NOMO-1 treated with DMSO at 0.1 percent for 48 hours (cell line): ENCODE results near the gene TNIK.
"Not testable (repeated sequence)": the region's sequence is repeated elsewhere in the genome, so short reads cannot be mapped to it uniquely, and the experiment has no call there.

Source experiments
- DNase-seq: peaks from one replicate; lab custom pipeline; 2025; ENCODE audit not compliant: unreplicated experiment; lab: John Stamatoyannopoulos, UW

TNIK gene

GRCh38 chr3:171156401-171157010, 303.7 kb downstream of the TNIK start:
- no peak for DNase-seq

- no peak for DNase-seq
Measured at GRCh38 chr3:171155122-171155700, 305.0 kb downstream of the TNIK start.

DNA sequence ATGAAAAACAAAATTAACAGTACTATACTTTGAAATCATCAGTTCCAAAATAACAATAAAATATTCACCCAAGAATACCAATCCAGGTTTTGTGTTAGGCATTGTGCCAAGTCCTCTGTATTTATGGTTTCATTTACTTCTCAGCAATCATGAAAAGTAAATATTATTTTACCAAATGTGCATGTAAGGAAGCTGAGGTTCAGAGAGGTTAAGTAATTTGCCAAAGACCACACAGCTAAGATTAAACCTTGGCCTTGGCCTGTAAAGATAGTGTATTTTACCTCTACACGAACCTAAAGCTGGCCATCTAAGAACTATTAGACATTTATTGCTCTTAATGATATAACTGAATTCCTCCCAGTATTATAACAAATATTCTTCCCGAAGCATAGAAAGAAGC, 309.3 kb downstream of the TNIK start:
- DNase-seq, result no peak

GRCh38 chr3:171149526-171150116, 310.6 kb downstream of the TNIK start:
- no peak for DNase-seq

- DNase-seq, result no peak
Measured at GRCh38 chr3:171145798-171146197, 314.4 kb downstream of the TNIK start.

DNA sequence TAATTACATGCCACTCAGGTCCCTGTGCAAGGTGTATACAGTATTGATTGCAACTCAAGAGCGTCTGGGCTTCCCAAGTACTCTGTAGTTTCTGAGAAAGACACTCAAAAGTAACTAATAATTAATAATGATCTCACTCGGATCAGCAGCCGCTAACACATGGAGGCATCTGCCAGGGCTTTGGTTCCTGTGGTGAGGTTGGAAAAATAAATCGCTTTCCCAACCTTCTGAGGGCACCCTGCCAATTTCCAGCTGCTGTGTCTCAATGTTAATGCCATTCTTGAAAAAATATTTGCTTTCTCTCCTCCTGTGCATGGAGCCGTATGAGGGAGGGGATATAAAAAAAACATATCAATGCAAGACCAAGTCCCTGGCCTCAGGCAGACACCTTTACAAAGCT, 317.2 kb downstream of the TNIK start:
- DNase-seq, result no peak

DNA sequence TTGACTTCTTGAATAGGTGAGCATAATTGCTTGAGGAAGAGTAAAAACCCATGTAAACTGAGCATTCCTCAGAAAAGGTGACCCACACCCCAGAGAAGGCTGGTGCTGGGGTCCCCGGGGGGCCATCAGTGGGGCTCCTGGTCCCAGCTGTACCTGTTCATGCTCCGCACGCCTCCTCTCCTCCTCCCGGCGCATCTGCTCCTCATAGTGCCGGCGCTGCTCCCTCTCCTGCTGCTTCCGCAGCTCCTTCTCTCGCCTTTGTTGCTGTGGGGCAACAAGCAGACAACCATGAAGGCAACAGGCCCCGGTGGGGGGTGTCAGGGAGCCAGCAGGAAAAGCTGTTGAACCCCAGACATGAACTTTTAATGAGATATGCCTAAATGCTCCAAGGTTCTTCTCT, 320.0 kb downstream of the TNIK start:
- DNase-seq, result no peak

- no peak for DNase-seq
Measured at GRCh38 chr3:171138027-171138426, 322.2 kb downstream of the TNIK start.

DNA sequence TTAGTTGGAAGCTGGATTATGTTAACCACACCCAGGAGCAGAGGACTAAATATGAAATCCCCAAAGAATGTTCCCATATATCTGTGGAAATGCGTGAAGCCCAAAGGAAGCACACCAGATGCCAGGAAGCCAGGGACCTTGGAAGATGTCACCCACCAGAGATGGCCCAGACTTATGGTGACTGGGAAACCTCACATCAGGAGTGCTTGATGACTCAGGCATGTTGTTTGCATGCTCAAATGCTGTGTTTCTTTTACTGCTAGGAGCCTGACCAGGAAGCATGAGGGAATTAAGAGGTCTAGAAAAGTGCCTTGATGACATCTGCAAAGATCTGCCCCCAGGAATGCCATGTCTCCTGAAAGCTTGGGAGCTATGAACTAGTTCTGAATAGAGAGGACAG, 324.7 kb downstream of the TNIK start:
- no peak for DNase-seq

DNA sequence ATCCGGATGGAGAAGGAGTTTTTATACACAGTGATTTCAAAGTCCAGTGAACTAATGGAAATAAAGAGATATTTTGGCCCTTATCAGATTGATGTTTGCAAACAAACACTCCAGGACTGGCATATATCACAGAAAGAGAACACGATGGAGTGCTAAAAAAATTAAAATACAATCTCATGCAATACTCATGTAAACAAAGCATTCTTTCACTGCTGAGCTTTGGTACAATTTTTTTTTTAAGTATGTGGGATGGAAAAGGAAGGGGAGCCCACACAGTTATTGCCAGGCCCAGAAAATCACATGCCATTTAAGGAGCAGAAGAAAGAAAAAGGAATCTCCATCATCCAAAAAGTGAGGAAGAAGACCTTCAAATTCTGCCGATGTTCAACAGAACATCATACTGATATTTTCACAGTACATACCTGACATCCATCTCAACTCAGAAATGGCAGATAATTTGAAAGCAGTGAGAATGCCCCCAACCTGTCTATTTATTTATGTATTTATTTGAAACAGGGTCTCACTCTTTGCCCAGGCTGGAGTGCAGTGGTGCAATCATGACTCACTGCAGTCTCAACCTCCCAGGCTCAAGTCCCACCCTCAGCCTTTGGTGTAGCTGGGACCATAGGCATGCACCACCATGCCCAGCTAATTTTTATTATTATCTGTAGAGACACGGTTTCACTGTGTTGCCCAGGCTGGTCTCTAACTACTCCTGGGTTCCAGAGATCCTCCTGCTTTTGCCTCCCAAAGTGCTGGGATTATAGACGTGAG, 326.2 kb downstream of the TNIK start:
- DNase-seq, result no peak

DNA sequence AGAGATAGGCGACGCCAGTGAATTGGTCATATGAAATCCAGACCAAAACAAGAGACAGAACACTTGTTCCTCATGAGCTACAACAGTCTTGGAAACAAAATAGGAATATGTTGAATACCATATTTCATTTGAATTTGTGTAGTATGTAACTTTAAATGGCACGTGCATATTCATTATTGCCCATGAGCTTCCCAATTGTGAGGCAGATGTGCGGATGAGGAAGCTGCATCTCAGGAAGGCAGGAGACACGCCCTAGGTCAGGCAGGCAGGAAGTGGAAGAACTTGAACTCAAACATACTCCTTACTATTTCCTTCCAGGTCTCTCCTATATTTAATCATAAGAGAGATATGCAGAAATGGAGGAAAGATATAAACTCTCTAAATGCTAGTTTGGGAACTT, 326.9 kb downstream of the TNIK start:
- DNase-seq, result no peak

GRCh38 chr3:171132873-171133272, 327.3 kb downstream of the TNIK start:
- no peak for DNase-seq

DNA sequence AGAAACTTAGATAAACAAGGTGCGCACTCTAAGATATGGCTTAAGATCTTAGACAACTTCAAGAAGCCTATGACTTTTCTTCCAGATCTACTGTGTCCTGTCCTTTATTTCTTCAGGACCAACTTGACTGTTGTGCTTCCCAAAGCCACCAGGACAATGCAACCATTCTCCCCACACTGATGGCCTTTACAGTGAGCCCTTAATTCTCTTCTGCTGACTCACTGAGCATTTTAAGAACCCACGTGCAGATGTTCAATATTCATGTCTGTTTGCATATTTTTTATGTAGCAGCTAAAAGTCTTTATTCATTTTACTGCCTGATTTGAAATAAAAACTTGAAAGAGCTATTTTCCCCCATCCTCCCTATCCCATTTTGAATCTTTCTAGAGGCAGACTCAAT, 330.4 kb downstream of the TNIK start:
- DNase-seq, result no peak

GRCh38 chr3:171127611-171128010, 332.6 kb downstream of the TNIK start:
- DNase-seq, result no peak

DNA sequence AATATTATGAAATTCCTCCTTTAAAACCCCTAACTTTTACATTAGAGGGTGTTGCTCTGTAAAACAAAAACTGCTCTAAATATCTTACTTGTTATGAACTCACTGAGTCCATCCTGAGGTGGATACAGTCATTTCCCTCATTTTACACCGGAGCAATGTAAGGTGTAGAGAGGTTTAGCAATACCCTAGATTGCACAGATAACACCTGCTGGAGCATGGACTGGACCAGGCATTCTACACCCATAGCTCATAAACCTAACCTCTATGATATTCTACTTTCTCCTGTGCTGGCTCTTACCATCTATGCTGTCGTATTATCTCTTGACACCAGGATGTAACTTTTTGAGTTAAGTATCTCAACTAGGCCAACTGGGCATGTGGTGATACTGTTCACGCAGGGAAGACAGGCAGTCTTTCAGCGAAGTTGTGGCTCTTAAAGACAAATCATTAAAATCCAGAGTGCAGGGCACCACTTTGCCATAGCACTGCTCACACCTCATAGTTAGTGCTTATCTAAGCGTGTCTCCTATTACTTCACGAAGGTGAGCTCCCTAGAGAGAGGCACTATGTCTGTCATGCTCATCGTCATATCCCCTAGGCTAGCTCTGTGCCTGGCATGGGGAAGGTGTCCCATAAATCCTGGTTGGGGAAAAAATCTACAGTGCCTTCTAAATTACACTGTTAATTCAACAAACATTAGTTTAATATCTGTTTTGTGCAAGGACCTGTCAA, 333.6 kb downstream of the TNIK start:
- no peak for DNase-seq

DNA sequence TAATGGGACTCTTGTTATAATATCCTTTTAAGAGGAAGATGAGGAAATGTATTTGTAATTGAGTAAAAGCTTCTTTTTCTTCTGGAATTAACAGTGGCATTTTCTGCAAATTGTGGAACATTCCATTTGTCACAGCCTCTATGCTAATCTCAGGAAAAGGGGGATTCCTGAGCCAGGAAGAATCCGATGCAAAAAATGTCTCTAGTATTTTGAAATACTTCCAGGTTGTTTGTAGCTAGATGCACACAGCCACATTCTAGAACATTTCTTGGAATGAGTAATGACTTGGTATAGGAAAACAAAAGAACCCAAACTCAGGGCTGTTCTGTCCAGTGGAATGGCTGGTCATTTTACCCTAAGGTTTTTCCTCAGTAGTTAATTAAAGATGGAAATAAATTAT, 335.2 kb downstream of the TNIK start:
- no peak for DNase-seq

DNA sequence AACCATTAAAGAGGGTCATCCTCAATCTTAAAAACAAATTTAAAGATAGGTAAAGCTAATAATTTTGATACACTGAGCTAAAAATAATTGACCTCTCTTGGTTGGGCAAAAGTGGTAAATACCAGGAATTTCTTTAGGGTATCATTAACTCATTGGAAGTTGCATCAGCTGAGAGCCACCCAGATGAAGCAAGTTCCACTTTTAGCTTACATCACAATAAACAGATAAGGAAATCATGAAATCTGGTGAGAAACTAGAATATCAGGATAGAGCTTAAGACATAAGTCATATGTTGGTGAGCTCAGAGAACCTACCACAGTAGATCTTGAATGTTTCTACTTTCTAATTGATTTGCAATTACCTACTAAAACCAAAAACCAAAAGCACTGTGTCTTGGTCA, 336.3 kb downstream of the TNIK start:
- no peak for DNase-seq

- no peak for DNase-seq
Measured at GRCh38 chr3:171122861-171123260, 337.3 kb downstream of the TNIK start.

DNA sequence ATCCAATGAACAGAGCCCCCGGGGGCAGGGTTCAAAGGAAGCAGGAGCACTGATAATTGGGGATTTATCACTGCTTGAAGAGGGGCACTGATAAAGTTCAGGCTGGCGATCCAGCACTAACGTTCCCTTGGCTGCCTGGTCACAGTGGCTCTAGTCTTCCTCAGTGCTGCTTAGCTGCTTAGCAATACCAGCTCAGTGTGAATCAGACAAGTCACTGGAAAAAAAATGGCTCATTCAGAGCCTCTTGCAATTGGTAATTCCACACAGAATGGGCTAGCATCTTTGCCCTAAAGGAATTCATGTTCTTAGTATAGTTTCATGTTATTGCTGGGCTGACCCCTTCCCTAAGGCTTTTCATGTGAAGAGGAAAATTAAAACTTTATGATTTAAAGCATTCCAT, 338.0 kb downstream of the TNIK start:
- DNase-seq, result no peak

DNA sequence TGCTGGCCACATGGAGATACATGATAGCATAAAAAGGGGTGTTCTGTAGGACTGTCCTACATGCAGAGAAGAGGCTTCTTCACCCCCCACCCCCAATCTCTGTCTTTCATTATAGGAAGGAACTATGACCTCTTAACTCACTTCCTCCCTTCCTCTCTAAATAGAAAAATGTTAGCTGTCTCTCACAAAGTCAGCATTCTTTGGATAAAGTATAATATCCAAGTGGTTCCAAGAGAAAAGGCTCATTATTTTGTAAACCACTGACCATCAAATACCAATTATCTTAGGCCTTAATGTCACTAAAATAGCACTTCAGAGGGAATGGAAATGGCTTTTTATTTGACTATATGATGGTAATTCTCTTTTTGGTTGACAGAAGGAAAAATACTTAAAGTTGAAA, 338.4 kb downstream of the TNIK start:
- no peak for DNase-seq

DNA sequence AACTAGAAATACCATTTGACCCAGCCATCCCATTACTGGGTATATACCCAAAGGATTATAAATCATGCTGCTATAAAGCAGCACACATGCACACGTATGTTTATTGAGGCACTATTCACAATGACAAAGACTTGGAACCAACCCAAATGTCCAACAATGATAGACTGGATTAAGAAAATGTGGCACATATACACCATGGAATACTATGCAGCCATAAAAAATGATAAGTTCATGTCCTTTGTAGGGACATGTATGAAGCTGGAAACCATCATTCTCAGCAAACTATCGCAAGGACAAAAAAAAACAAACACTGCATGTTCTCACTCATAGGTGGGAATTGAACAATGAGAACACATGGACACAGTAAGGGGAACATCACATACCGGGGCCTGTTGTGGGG, 340.8 kb downstream of the TNIK start:
- not testable (repeated sequence) for DNase-seq
